Tibial artery (tissue), 4 donors: ENCODE measurements around the gene GMEB2.
"Not testable (repeated sequence)": the region's sequence is repeated elsewhere in the genome, so short reads cannot be mapped to it uniquely, and the experiment has no call there.

Experiments
- DNase-seq, 2 donors: peaks; one replicate each; pipeline ENCODE4 v3.0.0-alpha.2; 2019
- H3K27ac ChIP-seq, 2 donors: fragments of 200-600 bp; sonication (generic) in 1 of 2; 1 replicate in 1 of 2; 2 replicates in 1 of 2; pipeline ENCODE4 v1.5.1; 2018 to 2019; ENCODE audit warnings: mild to moderate bottlenecking in 1 of 2
- H3K27me3 ChIP-seq, 2 donors: fragments of 200-600 bp; sonication (generic) in 1 of 2; one replicate each; pipeline versions ENCODE4 v1.5.1 to v1.6.0; 2016 to 2019
- H3K36me3 ChIP-seq, 3 donors: fragments of 200-600 bp; sonication (generic) in 2 of 3; one replicate each; pipeline ENCODE4 v1.5.1; 2016 to 2019; ENCODE audit warnings: mild to moderate bottlenecking in 2 of 3
- H3K4me1 ChIP-seq, 4 donors: fragments of 200-600 bp; sonication (generic) in 2 of 4; 1 replicate in 3 of 4; 2 replicates in 1 of 4; pipeline ENCODE4 v1.5.1; 2016 to 2019
- H3K4me3 ChIP-seq, 2 donors: fragments of 200-600 bp; sonication (generic) in 1 of 2; 1 replicate in 1 of 2; 2 replicates in 1 of 2; pipeline ENCODE4 v1.5.1; 2018 to 2019; ENCODE audit warnings: mild to moderate bottlenecking in 2 of 2
- H3K9me3 ChIP-seq, 3 donors: fragments of 200-600 bp; sonication (generic) in 1 of 3; one replicate each; pipeline ENCODE4 v1.5.1; 2016 to 2019
- CTCF ChIP-seq, 2 experiments: fragments of 200-600 bp in 1 of 2; fragments of 450-650 bp in 1 of 2; IDR thresholded peaks; one replicate each; pipeline ENCODE4 v1.5.1; 2017 to 2019; ENCODE audit warnings: antibody characterized with exemption in 2 of 2, mild to moderate bottlenecking in 1 of 2, moderate library complexity in 1 of 2
- intact Hi-C: fragments of 100-400 bp; cut with DNase I; formaldehyde crosslinking; loops from one replicate; pipeline ENCODE4 v1.15.0; 2023; ENCODE audit warnings: low total_unique reads

The GMEB2 gene

GRCh38 chr20:63618291-63618980 lies 8.5 kb downstream of the GMEB2 start:
- H3K36me3 ChIP-seq = peaks cover 26 to 55% (median 47%) of the 10 kb centered on the region in 3 donors
- intact Hi-C loops = loop anchor here (5.0 kb wide), 1 partner anchor 51 kb away; no protein-coding TSS in a partner anchor

GRCh38 chr20:63617876-63618265 lies 9.0 kb downstream of the GMEB2 start:
- intact Hi-C loops = loop anchor here (5.0 kb wide), 1 partner anchor 51 kb away; no protein-coding TSS in a partner anchor
- H3K4me3 ChIP-seq = no peak overlapping the region
- H3K9me3 ChIP-seq = no peaks in the 10 kb centered on the region
- no peak overlapping the region for H3K27ac ChIP-seq
- DNase-seq = no peak
- TF ChIP-seq CTCF (IDR thresholded peaks at IDR 0.05) = no peak
- H3K27me3 ChIP-seq = no peaks in the 10 kb centered on the region
- no peaks in the 10 kb centered on the region for H3K4me1 ChIP-seq
- H3K36me3 ChIP-seq = peaks cover 26 to 55% (median 47%) of the 10 kb centered on the region in 3 donors

More at GRCh38 chr20:63618291-63618980, 8.5 kb downstream of the GMEB2 start:
- Histone ChIP-seq H3K27me3 (no peaks in the 10 kb centered on the region), H3K9me3 (no peaks in the 10 kb centered on the region), H3K27ac (no peak overlapping the region), H3K4me1 (no peaks in the 10 kb centered on the region), H3K4me3 (no peak overlapping the region)
- DNase-seq = no peak
- TF ChIP-seq CTCF (IDR thresholded peaks at IDR 0.05) = no peak

GRCh38 chr20:63617092-63617875 lies 9.6 kb downstream of the GMEB2 start:
- intact Hi-C loops = loop anchor here (5.0 kb wide), 1 partner anchor 50 kb away; no protein-coding TSS in a partner anchor
- DNase-seq = no peak
- Histone ChIP-seq H3K4me1 (no peaks in the 10 kb centered on the region), H3K9me3 (no peaks in the 10 kb centered on the region), H3K36me3 (peaks cover 26 to 55% (median 47%) of the 10 kb centered on the region in 3 donors), H3K4me3 (no peak overlapping the region), H3K27me3 (no peaks in the 10 kb centered on the region), H3K27ac (no peak overlapping the region)
- no peak for TF ChIP-seq CTCF (IDR thresholded peaks at IDR 0.05)

GRCh38 chr20:63613863-63614594 lies 12.9 kb downstream of the GMEB2 start:
- DNase-seq, intact Hi-C loops: not testable (repeated sequence)
- H3K36me3 ChIP-seq = peaks cover 26 to 52% (median 44%) of the 10 kb centered on the region in 3 donors

More at GRCh38 chr20:63613863-63614594, 12.9 kb downstream of the GMEB2 start:
- H3K27me3 ChIP-seq, H3K4me3 ChIP-seq, H3K9me3 ChIP-seq, H3K27ac ChIP-seq, H3K4me1 ChIP-seq: not testable (repeated sequence)
- peak in 1 of 2 experiments; percentile 25 for TF ChIP-seq CTCF (IDR thresholded peaks at IDR 0.05)
